GM23338 (cell line): ENCODE results near the gene KDM6A. TPM values are rescaled to one million over a fixed set of nuclear protein-coding genes. Genes with fewer than 3 reads are reported as not detected.
A peak's percentile ranks its signal among the peaks of the same experiment; 100 is the strongest.

ENCODE experiments used
- ATAC-seq: fragments of 200-7000 bp; cut with Tn5 transposase; 3 replicates; pipeline ENCODE4 v1.9.1; 2020
- DNase-seq: peaks from one replicate; pipeline ENCODE4 v3.0.0-alpha.2; 2015; ENCODE audit warnings: low spot score
- H2AFZ ChIP-seq: fragments of 200-600 bp; sonication (generic); 2 replicates; pipeline ENCODE4 v1.8.0; 2016; ENCODE audit warnings: antibody characterized with exemption, mild to moderate bottlenecking, moderate library complexity
- H3F3A ChIP-seq: fragments of 200-600 bp; sonication (generic); replicated peaks from 2 replicates; pipeline ENCODE4 v1.8.0; 2017; ENCODE audit warnings: antibody characterized with exemption, mixed run types, low read depth
- H3K27ac ChIP-seq: fragments of 200-600 bp; sonication (generic); 2 replicates; pipeline ENCODE4 v1.6.1; 2016; ENCODE audit warnings: low read depth
- H3K27me3 ChIP-seq: fragments of 200-600 bp; sonication (generic); 2 replicates; pipeline ENCODE4 v1.8.0; 2016; ENCODE audit warnings: mild to moderate bottlenecking, mixed run types, moderate library complexity; ENCODE audit not compliant: insufficient read depth
- H3K36me3 ChIP-seq: fragments of 200-600 bp; sonication (generic); 2 replicates; pipeline ENCODE4 v1.8.0; 2016; ENCODE audit warnings: mild to moderate bottlenecking; ENCODE audit not compliant: insufficient read depth
- H3K4me1 ChIP-seq: fragments of 200-600 bp; sonication (generic); 2 replicates; pipeline ENCODE4 v1.8.0; 2016; ENCODE audit warnings: mild to moderate bottlenecking, moderate library complexity; ENCODE audit not compliant: insufficient read depth
- H3K4me2 ChIP-seq: fragments of 200-600 bp; sonication (generic); 2 replicates; pipeline ENCODE4 v1.7.1; 2017; ENCODE audit warnings: mixed run types
- H3K4me3 ChIP-seq: fragments of 200-600 bp; sonication (generic); 2 replicates; pipeline ENCODE4 v1.6.1; 2016; ENCODE audit warnings: mixed run types
- H3K79me2 ChIP-seq: fragments of 200-600 bp; sonication (generic); replicated peaks from 2 replicates; pipeline ENCODE4 v1.8.0; 2017; ENCODE audit warnings: mild to moderate bottlenecking; ENCODE audit not compliant: insufficient read depth
- H3K9me2 ChIP-seq: fragments of 200-600 bp; sonication (generic); 2 replicates; pipeline ENCODE4 v1.8.0; 2017; ENCODE audit not compliant: insufficient read depth
- H4K20me1 ChIP-seq: fragments of 200-600 bp; sonication (generic); replicated peaks from 2 replicates; pipeline ENCODE4 v1.8.0; 2017; ENCODE audit warnings: mild to moderate bottlenecking; ENCODE audit not compliant: insufficient read depth
- H3K27ac Mint-ChIP-seq: 2 replicates; pipeline ENCODE4 v1.8.0; 2020; ENCODE audit warnings: inconsistent platforms, mild to moderate bottlenecking, moderate library complexity, mixed read lengths
- H3K27me3 Mint-ChIP-seq: 3 replicates; pipeline ENCODE4 v1.8.0; 2022; ENCODE audit warnings: low read depth, mild to moderate bottlenecking, moderate library complexity, mixed read lengths, inconsistent platforms; ENCODE audit not compliant: insufficient read depth, poor library complexity
- H3K36me3 Mint-ChIP-seq: 3 replicates; pipeline ENCODE4 v1.8.0; 2021; ENCODE audit warnings: low read depth, mild to moderate bottlenecking, inconsistent platforms, moderate library complexity, mixed read lengths
- H3K4me1 Mint-ChIP-seq: 3 replicates; pipeline ENCODE4 v1.8.0; 2020; ENCODE audit warnings: mild to moderate bottlenecking, inconsistent platforms, mixed read lengths
- H3K4me3 Mint-ChIP-seq: 3 replicates; pipeline ENCODE4 v1.8.0; 2021; ENCODE audit warnings: moderate library complexity, mild to moderate bottlenecking, inconsistent platforms, mixed read lengths
- H3K9me3 Mint-ChIP-seq: 3 replicates; pipeline ENCODE4 v1.8.0; 2020; ENCODE audit warnings: moderate library complexity, mild to moderate bottlenecking, inconsistent platforms, mixed read lengths
- CREB1 ChIP-seq: fragments of 250-450 bp; sonication (Bioruptor Pico); IDR thresholded peaks from 2 replicates; pipeline ENCODE4 v1.5.0; 2020; ENCODE audit warnings: low read depth, mild to moderate bottlenecking, moderate library complexity
- EZH2 ChIP-seq: fragments of 200-600 bp; sonication (generic); IDR thresholded peaks from one replicate; pipeline ENCODE4 v1.8.0; 2017; ENCODE audit warnings: antibody characterized with exemption, mild to moderate bottlenecking, low read depth; ENCODE audit not compliant: unreplicated experiment
- EZH2phosphoT487 ChIP-seq: fragments of 200-600 bp; sonication (generic); IDR thresholded peaks from one replicate; pipeline ENCODE4 v1.8.1; 2018; ENCODE audit warnings: antibody characterized with exemption; ENCODE audit not compliant: unreplicated experiment
- JUNB ChIP-seq: IDR thresholded peaks from one replicate; pipeline ENCODE4 v1.6.1; 2016; ENCODE audit warnings: antibody characterized with exemption; ENCODE audit not compliant: unreplicated experiment
- ZNF331 ChIP-seq: fragments of 250-450 bp; sonication (Bioruptor Pico); IDR thresholded peaks from 2 replicates; pipeline ENCODE4 v1.5.0; 2020; ENCODE audit warnings: low read depth, mild to moderate bottlenecking, moderate library complexity
- polyA plus RNA-seq: library from polyadenylated mRNA; unstranded; fragments of >200 nt; fragmentation: Nextera tagmentation; extraction: Ambion mirVana; gene quantifications from 2 replicates; pipeline ENCODE4 v1.2.1, GENCODE V29; 2016
- total RNA-seq: library from RNA; depleted of rRNA; stranded (reverse); fragments of >200 nt; shearing (Covaris generic); gene quantifications from 2 replicates; pipeline ENCODE4 v1.2.3, GENCODE V29; 2014
- TF ChIP-seq, protein P1 (sequence below), 2 experiments: fragments of 200-600 bp in 1 of 2; sonication (generic) in 1 of 2; conservative IDR thresholded peaks; 2 replicates each; pipeline versions ENCODE4 v1.5.1 to v1.6.1; 2016 to 2017; ENCODE audit warnings: antibody characterized with exemption in 2 of 2, low read depth in 2 of 2, mild to moderate bottlenecking in 2 of 2, moderate library complexity in 1 of 2
- TF ChIP-seq, protein P2 (sequence below): IDR thresholded peaks from 2 replicates; pipeline ENCODE4 v1.6.1; 2016; ENCODE audit warnings: antibody characterized with exemption
- TF ChIP-seq, protein P3 (sequence below): fragments of 250-450 bp; sonication (Bioruptor Pico); IDR thresholded peaks from 2 replicates; pipeline ENCODE4 v1.5.0; 2020; ENCODE audit warnings: mild to moderate bottlenecking, moderate library complexity

Gene KDM6A
- total and polyA plus RNA-seq, 2 experiments from 2014 or later: 22.8 to 102 TPM

DNA sequence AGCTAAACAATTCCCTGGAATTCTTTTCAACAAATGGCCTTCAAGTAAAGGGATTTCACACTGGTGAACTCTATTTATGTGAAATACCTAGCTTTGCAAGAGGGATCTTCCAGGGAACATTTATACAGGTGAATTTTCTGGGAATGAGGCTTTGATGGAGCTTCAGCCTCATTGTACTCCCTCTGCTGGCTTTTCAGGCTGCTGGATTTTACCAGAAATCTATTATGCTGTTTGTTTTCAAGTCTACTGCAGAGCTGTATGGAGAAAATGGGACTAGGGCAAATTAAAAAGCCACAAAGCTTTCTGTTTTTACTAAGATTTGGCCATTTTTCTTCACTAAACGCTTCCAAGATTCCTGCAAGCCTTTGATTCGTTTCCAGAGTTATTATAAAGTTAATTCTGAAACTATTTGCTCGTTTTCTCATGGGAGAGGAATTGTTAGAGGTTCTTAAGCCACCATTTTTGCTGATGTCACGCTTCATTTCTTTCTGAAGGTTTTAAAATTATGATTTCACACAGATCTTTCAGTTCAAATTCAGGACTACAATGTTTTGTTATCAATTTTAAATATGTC, 31.6 kb downstream of the KDM6A start:
- H3K4me1 ChIP-seq: peaks cover 14% of the 10 kb centered on the region
- H3K4me2 ChIP-seq: peak overlapping the region; percentile 72
- Mint-ChIP-seq H3K27ac (peak overlapping the region; percentile 76; the same call in 1 of the 2 replicates), H3K9me3 (peaks cover 4% of the 10 kb centered on the region; the same call in 2 of the 3 replicates), H3K4me1 (peaks cover 26% of the 10 kb centered on the region), H3K27me3 (no peaks in the 10 kb centered on the region), H3K36me3 (peaks cover 9% of the 10 kb centered on the region; the same call in 2 of the 3 replicates), H3K4me3 (peak overlapping the region; percentile 26; the same call in 1 of the 3 replicates)
- H3K4me3 ChIP-seq: 0 out of 2 replicates have a peak overlapping the region, but pooled peaks have one; percentile 24
- H3K9me2 ChIP-seq: no peaks in the 10 kb centered on the region
- peak overlapping the region; percentile 89 for H3K27ac ChIP-seq
- peak; percentile 42 for DNase-seq
- peaks cover 3% of the 10 kb centered on the region; the same call in 1 of the 2 replicates for H4K20me1 ChIP-seq
- no peaks in the 10 kb centered on the region for H3K27me3 ChIP-seq
- H3K36me3 ChIP-seq: no peaks in the 10 kb centered on the region
- TF ChIP-seq, protein P1, sequence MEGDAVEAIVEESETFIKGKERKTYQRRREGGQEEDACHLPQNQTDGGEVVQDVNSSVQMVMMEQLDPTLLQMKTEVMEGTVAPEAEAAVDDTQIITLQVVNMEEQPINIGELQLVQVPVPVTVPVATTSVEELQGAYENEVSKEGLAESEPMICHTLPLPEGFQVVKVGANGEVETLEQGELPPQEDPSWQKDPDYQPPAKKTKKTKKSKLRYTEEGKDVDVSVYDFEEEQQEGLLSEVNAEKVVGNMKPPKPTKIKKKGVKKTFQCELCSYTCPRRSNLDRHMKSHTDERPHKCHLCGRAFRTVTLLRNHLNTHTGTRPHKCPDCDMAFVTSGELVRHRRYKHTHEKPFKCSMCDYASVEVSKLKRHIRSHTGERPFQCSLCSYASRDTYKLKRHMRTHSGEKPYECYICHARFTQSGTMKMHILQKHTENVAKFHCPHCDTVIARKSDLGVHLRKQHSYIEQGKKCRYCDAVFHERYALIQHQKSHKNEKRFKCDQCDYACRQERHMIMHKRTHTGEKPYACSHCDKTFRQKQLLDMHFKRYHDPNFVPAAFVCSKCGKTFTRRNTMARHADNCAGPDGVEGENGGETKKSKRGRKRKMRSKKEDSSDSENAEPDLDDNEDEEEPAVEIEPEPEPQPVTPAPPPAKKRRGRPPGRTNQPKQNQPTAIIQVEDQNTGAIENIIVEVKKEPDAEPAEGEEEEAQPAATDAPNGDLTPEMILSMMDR (conservative IDR thresholded peaks at IDR 0.05; ENCODE audit: low read depth in 2 of 2): peak; percentile 7 to 21; a peak in 1 of 4 replicates
- no peak for TF ChIP-seq JUNB
- H2AFZ ChIP-seq: no peak overlapping the region
- ATAC-seq: peak; percentile 52
- no peaks in the 10 kb centered on the region for H3F3A ChIP-seq
- peaks cover 100% of the 10 kb centered on the region for H3K79me2 ChIP-seq

DNA sequence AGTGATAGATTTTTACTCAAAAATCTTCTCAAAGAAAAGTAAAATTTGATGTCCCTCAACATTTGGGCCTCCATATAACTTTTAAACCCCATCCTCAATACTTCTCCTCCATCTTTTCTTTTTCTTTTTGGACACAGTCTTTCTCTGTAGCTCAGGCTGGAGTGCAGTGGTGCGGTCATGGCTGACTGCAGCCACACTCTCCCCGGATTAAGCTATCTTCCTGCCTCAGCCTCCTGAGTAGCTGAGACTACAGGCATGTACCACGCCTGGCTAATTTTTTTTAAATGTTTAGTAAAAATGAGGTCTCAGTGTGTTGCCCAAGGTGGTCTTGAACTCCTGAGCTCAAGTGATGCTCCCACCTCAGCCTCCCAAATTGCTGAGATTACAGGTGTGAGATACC, 33.1 kb downstream of the KDM6A start:
- no peak overlapping the region for H3K27ac Mint-ChIP-seq
- Histone ChIP-seq H3K9me2 (no peaks in the 10 kb centered on the region), H3K79me2 (peaks cover 96% of the 10 kb centered on the region), H3K4me3 (no peak overlapping the region), H3K27ac (no peak overlapping the region), H3K36me3 (no peaks in the 10 kb centered on the region), H4K20me1 (no peaks in the 10 kb centered on the region; the same call in 1 of the 2 replicates), H3F3A (no peaks in the 10 kb centered on the region), H3K4me2 (no peak overlapping the region), H3K27me3 (no peaks in the 10 kb centered on the region), H3K4me1 (peaks cover 14% of the 10 kb centered on the region), H2AFZ (no peak overlapping the region)
- H3K36me3 Mint-ChIP-seq: peaks cover 16% of the 10 kb centered on the region; the same call in 2 of the 3 replicates
- H3K4me3 Mint-ChIP-seq: no peak overlapping the region
- H3K4me1 Mint-ChIP-seq: peaks cover 26% of the 10 kb centered on the region
- DNase-seq (no peak), ATAC-seq (no peak)
- no peaks in the 10 kb centered on the region for H3K27me3 Mint-ChIP-seq
- TF ChIP-seq CREB1 (CRISPR knock-in tag) (no peak), EZH2 (no peak), ZNF331 (no peak), JUNB (no peak), EZH2phosphoT487 (no peak)
- TF ChIP-seq, protein P2, sequence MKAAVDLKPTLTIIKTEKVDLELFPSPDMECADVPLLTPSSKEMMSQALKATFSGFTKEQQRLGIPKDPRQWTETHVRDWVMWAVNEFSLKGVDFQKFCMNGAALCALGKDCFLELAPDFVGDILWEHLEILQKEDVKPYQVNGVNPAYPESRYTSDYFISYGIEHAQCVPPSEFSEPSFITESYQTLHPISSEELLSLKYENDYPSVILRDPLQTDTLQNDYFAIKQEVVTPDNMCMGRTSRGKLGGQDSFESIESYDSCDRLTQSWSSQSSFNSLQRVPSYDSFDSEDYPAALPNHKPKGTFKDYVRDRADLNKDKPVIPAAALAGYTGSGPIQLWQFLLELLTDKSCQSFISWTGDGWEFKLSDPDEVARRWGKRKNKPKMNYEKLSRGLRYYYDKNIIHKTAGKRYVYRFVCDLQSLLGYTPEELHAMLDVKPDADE: no peak
- TF ChIP-seq, protein P3, sequence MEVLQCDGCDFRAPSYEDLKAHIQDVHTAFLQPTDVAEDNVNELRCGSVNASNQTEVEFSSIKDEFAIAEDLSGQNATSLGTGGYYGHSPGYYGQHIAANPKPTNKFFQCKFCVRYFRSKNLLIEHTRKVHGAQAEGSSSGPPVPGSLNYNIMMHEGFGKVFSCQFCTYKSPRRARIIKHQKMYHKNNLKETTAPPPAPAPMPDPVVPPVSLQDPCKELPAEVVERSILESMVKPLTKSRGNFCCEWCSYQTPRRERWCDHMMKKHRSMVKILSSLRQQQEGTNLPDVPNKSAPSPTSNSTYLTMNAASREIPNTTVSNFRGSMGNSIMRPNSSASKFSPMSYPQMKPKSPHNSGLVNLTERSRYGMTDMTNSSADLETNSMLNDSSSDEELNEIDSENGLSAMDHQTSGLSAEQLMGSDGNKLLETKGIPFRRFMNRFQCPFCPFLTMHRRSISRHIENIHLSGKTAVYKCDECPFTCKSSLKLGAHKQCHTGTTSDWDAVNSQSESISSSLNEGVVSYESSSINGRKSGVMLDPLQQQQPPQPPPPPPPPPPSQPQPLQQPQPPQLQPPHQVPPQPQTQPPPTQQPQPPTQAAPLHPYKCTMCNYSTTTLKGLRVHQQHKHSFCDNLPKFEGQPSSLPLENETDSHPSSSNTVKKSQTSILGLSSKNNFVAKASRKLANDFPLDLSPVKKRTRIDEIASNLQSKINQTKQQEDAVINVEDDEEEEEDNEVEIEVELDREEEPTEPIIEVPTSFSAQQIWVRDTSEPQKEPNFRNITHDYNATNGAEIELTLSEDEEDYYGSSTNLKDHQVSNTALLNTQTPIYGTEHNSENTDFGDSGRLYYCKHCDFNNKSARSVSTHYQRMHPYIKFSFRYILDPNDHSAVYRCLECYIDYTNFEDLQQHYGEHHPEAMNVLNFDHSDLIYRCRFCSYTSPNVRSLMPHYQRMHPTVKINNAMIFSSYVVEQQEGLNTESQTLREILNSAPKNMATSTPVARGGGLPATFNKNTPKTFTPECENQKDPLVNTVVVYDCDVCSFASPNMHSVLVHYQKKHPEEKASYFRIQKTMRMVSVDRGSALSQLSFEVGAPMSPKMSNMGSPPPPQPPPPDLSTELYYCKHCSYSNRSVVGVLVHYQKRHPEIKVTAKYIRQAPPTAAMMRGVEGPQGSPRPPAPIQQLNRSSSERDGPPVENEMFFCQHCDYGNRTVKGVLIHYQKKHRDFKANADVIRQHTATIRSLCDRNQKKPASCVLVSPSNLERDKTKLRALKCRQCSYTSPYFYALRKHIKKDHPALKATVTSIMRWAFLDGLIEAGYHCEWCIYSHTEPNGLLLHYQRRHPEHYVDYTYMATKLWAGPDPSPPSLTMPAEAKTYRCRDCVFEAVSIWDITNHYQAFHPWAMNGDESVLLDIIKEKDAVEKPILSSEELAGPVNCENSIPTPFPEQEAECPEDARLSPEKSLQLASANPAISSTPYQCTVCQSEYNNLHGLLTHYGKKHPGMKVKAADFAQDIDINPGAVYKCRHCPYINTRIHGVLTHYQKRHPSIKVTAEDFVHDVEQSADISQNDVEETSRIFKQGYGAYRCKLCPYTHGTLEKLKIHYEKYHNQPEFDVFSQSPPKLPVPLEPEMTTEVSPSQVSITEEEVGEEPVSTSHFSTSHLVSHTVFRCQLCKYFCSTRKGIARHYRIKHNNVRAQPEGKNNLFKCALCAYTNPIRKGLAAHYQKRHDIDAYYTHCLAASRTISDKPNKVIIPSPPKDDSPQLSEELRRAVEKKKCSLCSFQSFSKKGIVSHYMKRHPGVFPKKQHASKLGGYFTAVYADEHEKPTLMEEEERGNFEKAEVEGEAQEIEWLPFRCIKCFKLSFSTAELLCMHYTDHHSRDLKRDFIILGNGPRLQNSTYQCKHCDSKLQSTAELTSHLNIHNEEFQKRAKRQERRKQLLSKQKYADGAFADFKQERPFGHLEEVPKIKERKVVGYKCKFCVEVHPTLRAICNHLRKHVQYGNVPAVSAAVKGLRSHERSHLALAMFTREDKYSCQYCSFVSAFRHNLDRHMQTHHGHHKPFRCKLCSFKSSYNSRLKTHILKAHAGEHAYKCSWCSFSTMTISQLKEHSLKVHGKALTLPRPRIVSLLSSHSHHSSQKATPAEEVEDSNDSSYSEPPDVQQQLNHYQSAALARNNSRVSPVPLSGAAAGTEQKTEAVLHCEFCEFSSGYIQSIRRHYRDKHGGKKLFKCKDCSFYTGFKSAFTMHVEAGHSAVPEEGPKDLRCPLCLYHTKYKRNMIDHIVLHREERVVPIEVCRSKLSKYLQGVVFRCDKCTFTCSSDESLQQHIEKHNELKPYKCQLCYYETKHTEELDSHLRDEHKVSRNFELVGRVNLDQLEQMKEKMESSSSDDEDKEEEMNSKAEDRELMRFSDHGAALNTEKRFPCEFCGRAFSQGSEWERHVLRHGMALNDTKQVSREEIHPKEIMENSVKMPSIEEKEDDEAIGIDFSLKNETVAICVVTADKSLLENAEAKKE (CRISPR knock-in tag): no peak
- peaks cover 5% of the 10 kb centered on the region; the same call in 2 of the 3 replicates for H3K9me3 Mint-ChIP-seq
